K562 (cell line): Measurements from ENCODE around the gene SPTLC2. TPM values are rescaled to one million over a fixed set of nuclear protein-coding genes. Genes with fewer than 3 reads are reported as not detected.

Experiments used
- BMI1 ChIP-seq: fragments of 150-350 bp; IDR thresholded peaks from 2 replicates; pipeline ENCODE4 v1.6.1; 2014; ENCODE audit warnings: low read length
- CBX5 ChIP-seq: IDR thresholded peaks from 2 replicates; pipeline ENCODE4 v1.6.1; 2014; ENCODE audit warnings: low read depth, borderline replicate concordance
- GABPB1 ChIP-seq: sonication (generic); formaldehyde crosslinking; IDR thresholded peaks from 2 replicates; pipeline ENCODE4 v1.8.0; 2022; ENCODE audit warnings: mild to moderate bottlenecking, missing genetic modification reagents
- IRF1 ChIP-seq: sonication (generic); formaldehyde crosslinking; IDR thresholded peaks from 2 replicates; pipeline ENCODE4 v1.8.0; 2022; ENCODE audit warnings: missing genetic modification reagents, mild to moderate bottlenecking, borderline replicate concordance
- KLF6 ChIP-seq: fragments of 250-450 bp; sonication (Bioruptor Pico); IDR thresholded peaks from 2 replicates; pipeline ENCODE4 v1.4.0; 2020; ENCODE audit warnings: mild to moderate bottlenecking, moderate library complexity, borderline replicate concordance
- LEF1 ChIP-seq: fragments of 450-650 bp; IDR thresholded peaks from 2 replicates; pipeline ENCODE4 v1.6.1; 2016; ENCODE audit warnings: mild to moderate bottlenecking
- PHB2 ChIP-seq: fragments of 450-650 bp; IDR thresholded peaks from 2 replicates; pipeline ENCODE4 v1.6.1; 2017; ENCODE audit warnings: low read depth
- ZBTB40 ChIP-seq, 2 experiments: fragments of 450-650 bp in 1 of 2; sonication (generic) in 1 of 2; formaldehyde crosslinking in 1 of 2; IDR thresholded peaks; 2 replicates each; pipeline versions ENCODE4 v1.7.1 to v1.9.0; 2016 to 2022; ENCODE audit warnings: inconsistent platforms in 1 of 2, mild to moderate bottlenecking in 1 of 2, missing genetic modification reagents in 1 of 2
- ZNF184 ChIP-seq: sonication (generic); formaldehyde crosslinking; IDR thresholded peaks from 2 replicates; pipeline ENCODE4 v1.5.0; 2020; ENCODE audit warnings: missing genetic modification reagents
- ZNF507 ChIP-seq: conservative IDR thresholded peaks from 2 replicates; pipeline ENCODE4 v1.6.1; 2017; ENCODE audit warnings: missing genetic modification characterization, missing compliant biosample characterization
- ZNF780A ChIP-seq: fragments of 250-450 bp; sonication (Bioruptor Pico); IDR thresholded peaks from 2 replicates; pipeline ENCODE4 v1.5.0; 2021; ENCODE audit warnings: mild to moderate bottlenecking
- polyA plus RNA-seq, 8 experiments: library from polyadenylated mRNA; depleted of rRNA in 4 of 8; stranded (reverse) in 5 of 8; unstranded in 3 of 8; fragments of >200 nt; fragmentation: Nextera tagmentation in 2 of 8; fragmentation: Illumina TruSeq in 1 of 8; extraction: Ambion mirVana in 2 of 8; extraction: Trizol in 1 of 8; gene quantifications; 2 replicates each; pipeline versions ENCODE4 v1.2.1 to v1.2.3, GENCODE V29; 2011 to 2014; ENCODE audit warnings: inconsistent platforms in 1 of 8, missing spikeins in 1 of 8
- total RNA-seq, 7 experiments: library from RNA; depleted of rRNA in 6 of 7; stranded (reverse); fragments of >200 nt in 6 of 7; fragmentation: Illumina TruSeq in 2 of 7; extraction: Trizol in 2 of 7; gene quantifications; 2 replicates each; pipeline versions ENCODE4 v1.2.1 to v1.2.3, GENCODE V29; 2011 to 2021; ENCODE audit warnings: low replicate concordance in 1 of 7
- TF ChIP-seq, protein P1 (sequence below): sonication (generic); formaldehyde crosslinking; IDR thresholded peaks from 2 replicates; pipeline ENCODE4 v1.8.1; 2023; ENCODE audit warnings: missing genetic modification reagents, mild to moderate bottlenecking, borderline replicate concordance

SPTLC2 gene
- total and polyA plus RNA-seq, 9 of the 15 experiments (the other 6 are each of a cell fraction or from before 2014, with no cell fraction given), result 4.5 to 30.4 (median 14.0) TPM

DNA sequence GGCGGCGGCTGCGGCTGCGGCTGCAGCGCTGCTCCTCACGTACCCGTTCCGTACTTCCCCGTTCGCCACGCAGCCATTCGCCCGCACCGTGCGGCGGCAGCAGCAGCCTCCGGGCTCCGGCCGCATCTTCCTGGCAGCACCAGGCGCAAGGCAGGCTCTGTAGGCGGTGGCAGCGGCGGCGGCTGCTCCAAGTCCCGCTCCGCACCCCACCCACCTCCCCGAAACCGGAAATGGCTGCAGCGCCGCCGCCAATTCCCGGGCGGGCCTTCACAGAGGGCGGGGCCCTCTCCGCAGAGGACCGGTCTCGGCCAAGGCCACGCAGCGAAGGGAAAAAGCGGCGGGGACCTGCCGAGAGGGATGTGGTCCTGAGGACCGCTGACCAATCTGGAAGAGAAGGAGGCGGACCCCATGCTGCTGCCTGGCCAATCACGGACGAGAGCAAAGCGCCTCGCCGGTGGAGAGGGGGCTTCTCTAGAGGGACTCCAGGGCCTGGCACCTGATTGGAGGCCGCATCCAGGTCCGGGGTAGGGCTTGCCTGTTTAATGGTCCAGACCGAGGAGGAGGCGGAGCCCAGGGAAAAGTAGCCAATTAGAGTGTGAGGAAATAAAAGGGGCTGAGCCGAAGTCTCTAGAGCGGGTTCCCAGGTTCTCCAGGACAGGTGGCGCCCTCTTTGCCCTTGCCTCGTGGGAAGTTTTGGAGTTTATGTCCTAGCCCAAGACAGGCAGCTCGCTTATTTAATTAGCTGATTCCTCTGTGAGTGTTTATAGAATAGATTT is at the start of gene SPTLC2 (continued):
- TF ChIP-seq ZNF780A (no peak), ZNF184 (CRISPR knock-in tag) (no peak), CBX5 (no peak), ZBTB40 (IDR thresholded peaks at IDR 0.05) (peak; percentile 75), ZBTB40 (CRISPR knock-in tag; IDR thresholded peaks at IDR 0.05) (no peak), GABPB1 (CRISPR knock-in tag) (peak; percentile 87), KLF6 (no peak), PHB2 (no peak), IRF1 (CRISPR knock-in tag) (no peak), ZNF507 (tag) (no peak), BMI1 (no peak), LEF1 (no peak)
- TF ChIP-seq, protein P1, sequence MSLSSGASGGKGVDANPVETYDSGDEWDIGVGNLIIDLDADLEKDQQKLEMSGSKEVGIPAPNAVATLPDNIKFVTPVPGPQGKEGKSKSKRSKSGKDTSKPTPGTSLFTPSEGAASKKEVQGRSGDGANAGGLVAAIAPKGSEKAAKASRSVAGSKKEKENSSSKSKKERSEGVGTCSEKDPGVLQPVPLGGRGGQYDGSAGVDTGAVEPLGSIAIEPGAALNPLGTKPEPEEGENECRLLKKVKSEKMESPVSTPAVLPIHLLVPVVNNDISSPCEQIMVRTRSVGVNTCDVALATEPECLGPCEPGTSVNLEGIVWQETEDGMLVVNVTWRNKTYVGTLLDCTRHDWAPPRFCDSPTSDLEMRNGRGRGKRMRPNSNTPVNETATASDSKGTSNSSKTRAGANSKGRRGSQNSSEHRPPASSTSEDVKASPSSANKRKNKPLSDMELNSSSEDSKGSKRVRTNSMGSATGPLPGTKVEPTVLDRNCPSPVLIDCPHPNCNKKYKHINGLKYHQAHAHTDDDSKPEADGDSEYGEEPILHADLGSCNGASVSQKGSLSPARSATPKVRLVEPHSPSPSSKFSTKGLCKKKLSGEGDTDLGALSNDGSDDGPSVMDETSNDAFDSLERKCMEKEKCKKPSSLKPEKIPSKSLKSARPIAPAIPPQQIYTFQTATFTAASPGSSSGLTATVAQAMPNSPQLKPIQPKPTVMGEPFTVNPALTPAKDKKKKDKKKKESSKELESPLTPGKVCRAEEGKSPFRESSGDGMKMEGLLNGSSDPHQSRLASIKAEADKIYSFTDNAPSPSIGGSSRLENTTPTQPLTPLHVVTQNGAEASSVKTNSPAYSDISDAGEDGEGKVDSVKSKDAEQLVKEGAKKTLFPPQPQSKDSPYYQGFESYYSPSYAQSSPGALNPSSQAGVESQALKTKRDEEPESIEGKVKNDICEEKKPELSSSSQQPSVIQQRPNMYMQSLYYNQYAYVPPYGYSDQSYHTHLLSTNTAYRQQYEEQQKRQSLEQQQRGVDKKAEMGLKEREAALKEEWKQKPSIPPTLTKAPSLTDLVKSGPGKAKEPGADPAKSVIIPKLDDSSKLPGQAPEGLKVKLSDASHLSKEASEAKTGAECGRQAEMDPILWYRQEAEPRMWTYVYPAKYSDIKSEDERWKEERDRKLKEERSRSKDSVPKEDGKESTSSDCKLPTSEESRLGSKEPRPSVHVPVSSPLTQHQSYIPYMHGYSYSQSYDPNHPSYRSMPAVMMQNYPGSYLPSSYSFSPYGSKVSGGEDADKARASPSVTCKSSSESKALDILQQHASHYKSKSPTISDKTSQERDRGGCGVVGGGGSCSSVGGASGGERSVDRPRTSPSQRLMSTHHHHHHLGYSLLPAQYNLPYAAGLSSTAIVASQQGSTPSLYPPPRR (CRISPR knock-in tag), result no peak
